ENCODE results near the gene SPECC1.

Gene SPECC1

GRCh38 chr17:20216154-20216815, 207.1 kb downstream of the SPECC1 start:
- ChIA-PET CTCF (interaction anchor here (0.6 to 0.7 kb wide), 2 partner anchors 9 to 224 kb away, joined by 3 read pairs; no protein-coding TSS in a partner anchor), POLR2A (no interaction called here)
- no peak for DNase-seq (ENCODE audit: extremely low spot score)
- TF ChIP-seq SP1 (IDR thresholded peaks at IDR 0.05) (no peak), L3MBTL2 (conservative IDR thresholded peaks at IDR 0.05) (no peak), FOXK2 (IDR thresholded peaks at IDR 0.05) (no peak), SUZ12 (IDR thresholded peaks at IDR 0.05) (no peak)

GRCh38 chr17:20216853-20217252, 207.7 kb downstream of the SPECC1 start:
- ChIA-PET POLR2A (no interaction called here), CTCF (interaction anchor here (0.6 to 0.7 kb wide), 2 partner anchors 10 to 224 kb away, joined by 3 read pairs; no protein-coding TSS in a partner anchor)
- DNase-seq (ENCODE audit: extremely low spot score): no peak
- TF ChIP-seq CTBP1 (IDR thresholded peaks at IDR 0.05; ENCODE audit: borderline replicate concordance) (no peak), NFRKB (IDR thresholded peaks at IDR 0.05) (no peak), ELF4 (IDR thresholded peaks at IDR 0.05) (no peak), L3MBTL2 (conservative IDR thresholded peaks at IDR 0.05) (no peak), BHLHE40 (IDR thresholded peaks at IDR 0.05; ENCODE audit: borderline replicate concordance) (no peak), HDGF (IDR thresholded peaks at IDR 0.05; ENCODE audit: borderline replicate concordance) (no peak), FOXK2 (IDR thresholded peaks at IDR 0.05) (no peak), LEF1 (IDR thresholded peaks at IDR 0.05; ENCODE audit: borderline replicate concordance) (no peak), ARNT (IDR thresholded peaks at IDR 0.05) (no peak), SP1 (IDR thresholded peaks at IDR 0.05) (no peak), TARDBP (IDR thresholded peaks at IDR 0.05) (no peak), SUZ12 (IDR thresholded peaks at IDR 0.05) (no peak), FOXA1 (IDR thresholded peaks at IDR 0.05) (no peak), ZNF384 (IDR thresholded peaks at IDR 0.05) (no peak), FOXM1 (IDR thresholded peaks at IDR 0.05; ENCODE audit: borderline replicate concordance) (no peak)
- TF ChIP-seq, protein P1, sequence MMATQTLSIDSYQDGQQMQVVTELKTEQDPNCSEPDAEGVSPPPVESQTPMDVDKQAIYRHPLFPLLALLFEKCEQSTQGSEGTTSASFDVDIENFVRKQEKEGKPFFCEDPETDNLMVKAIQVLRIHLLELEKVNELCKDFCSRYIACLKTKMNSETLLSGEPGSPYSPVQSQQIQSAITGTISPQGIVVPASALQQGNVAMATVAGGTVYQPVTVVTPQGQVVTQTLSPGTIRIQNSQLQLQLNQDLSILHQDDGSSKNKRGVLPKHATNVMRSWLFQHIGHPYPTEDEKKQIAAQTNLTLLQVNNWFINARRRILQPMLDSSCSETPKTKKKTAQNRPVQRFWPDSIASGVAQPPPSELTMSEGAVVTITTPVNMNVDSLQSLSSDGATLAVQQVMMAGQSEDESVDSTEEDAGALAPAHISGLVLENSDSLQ (IDR thresholded peaks at IDR 0.05): no peak

DNA sequence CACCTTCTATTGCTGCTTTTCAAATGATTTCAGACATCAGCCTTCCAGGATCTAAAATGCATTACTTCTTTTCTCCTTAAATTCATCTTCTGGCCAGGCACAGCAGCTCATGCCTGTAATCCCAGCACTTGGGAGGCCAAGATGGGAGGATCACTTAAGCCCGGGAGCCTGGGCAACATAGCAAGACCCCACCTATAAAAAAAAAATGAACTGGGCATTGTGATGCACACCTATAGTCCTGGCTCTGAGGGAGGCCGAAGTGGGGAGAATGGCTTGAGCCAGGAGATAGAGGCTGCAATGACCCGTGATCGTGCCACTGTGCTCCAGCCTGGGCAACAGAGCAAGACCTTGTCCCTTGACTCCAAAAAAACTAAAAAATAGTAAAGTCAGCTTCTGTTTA, 208.5 kb downstream of the SPECC1 start:
- no peak for DNase-seq (ENCODE audit: extremely low spot score)
- ChIA-PET POLR2A (no interaction called here), CTCF (no interaction called here)
- TF ChIP-seq TARDBP (IDR thresholded peaks at IDR 0.05) (no peak), FOXM1 (IDR thresholded peaks at IDR 0.05; ENCODE audit: borderline replicate concordance) (no peak), FOXA1 (IDR thresholded peaks at IDR 0.05) (no peak), BHLHE40 (IDR thresholded peaks at IDR 0.05; ENCODE audit: borderline replicate concordance) (no peak), ARNT (IDR thresholded peaks at IDR 0.05) (no peak), SUZ12 (IDR thresholded peaks at IDR 0.05) (no peak), L3MBTL2 (conservative IDR thresholded peaks at IDR 0.05) (no peak), ELF4 (IDR thresholded peaks at IDR 0.05) (no peak), NFRKB (IDR thresholded peaks at IDR 0.05) (no peak), HDGF (IDR thresholded peaks at IDR 0.05; ENCODE audit: borderline replicate concordance) (no peak)

- no peak for DNase-seq (ENCODE audit: extremely low spot score)
- ChIA-PET POLR2A (no interaction called here), CTCF (no interaction called here)
Measured at GRCh38 chr17:20218272-20218671, 209.1 kb downstream of the SPECC1 start.

DNA sequence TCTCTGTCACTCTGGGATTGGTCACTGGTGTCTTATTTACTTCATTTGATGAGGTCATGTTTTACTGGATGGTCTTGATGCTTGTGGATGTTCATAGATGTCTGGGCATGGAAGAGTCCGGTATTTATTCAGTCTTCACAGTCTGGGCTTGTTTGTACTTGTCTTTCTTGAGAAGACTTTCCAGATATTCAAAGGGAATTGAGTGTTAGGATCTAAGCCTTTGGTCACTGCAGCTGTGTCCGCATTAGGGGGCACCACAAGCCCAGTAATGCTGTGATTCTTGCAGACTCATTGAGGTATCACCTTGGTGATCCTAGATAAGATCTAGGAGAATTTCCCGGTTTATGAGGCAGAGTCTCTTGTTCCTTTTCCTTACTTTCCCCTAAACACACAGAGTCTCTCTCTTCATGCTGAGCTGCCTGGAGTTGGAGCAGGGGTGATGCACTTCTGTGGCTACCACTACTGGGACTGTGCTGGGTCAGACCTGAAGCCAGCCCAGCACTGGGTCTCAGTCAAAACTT, 214.7 kb downstream of the SPECC1 start:
- DNase-seq (ENCODE audit: extremely low spot score): no peak
- ChIA-PET CTCF (interaction anchor here (0.7 to 1.2 kb wide), 2 partner anchors 97 to 1134 kb away, joined by 3 to 5 read pairs; no protein-coding TSS in a partner anchor), POLR2A (no interaction called here)
- TF ChIP-seq ZNF384 (IDR thresholded peaks at IDR 0.05) (no peak), LEF1 (IDR thresholded peaks at IDR 0.05; ENCODE audit: borderline replicate concordance) (no peak), SUZ12 (IDR thresholded peaks at IDR 0.05) (no peak), L3MBTL2 (conservative IDR thresholded peaks at IDR 0.05) (no peak), HDGF (IDR thresholded peaks at IDR 0.05; ENCODE audit: borderline replicate concordance) (no peak), FOXK2 (IDR thresholded peaks at IDR 0.05) (no peak), FOXM1 (IDR thresholded peaks at IDR 0.05; ENCODE audit: borderline replicate concordance) (no peak), TARDBP (IDR thresholded peaks at IDR 0.05) (no peak), CTBP1 (IDR thresholded peaks at IDR 0.05; ENCODE audit: borderline replicate concordance) (no peak), FOXA1 (IDR thresholded peaks at IDR 0.05) (no peak), BHLHE40 (IDR thresholded peaks at IDR 0.05; ENCODE audit: borderline replicate concordance) (no peak), SP1 (IDR thresholded peaks at IDR 0.05) (no peak)

More at GRCh38 chr17:20218272-20218671, 209.1 kb downstream of the SPECC1 start:
- no peak for TF ChIP-seq CTBP1 (IDR thresholded peaks at IDR 0.05; ENCODE audit: borderline replicate concordance)

DNA sequence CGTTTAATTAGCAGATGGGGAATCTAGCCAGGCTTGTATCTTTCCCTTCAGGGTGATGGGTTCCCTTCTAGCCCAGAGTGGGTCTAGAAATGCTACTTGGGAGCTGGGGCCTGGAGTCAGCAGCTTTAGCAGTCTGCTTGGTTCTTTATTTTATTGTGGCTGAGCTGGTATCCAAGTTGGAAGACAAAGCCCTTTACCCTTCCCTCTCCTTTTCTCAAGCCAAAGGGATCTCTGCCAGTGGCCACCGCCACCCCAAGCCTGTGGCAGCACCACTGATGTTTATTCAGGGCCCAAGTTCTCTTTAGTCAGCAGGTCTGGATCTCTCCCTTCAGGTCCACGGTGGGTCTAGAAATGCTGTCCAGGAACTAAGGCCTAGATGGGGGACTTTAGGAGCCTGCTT, 215.2 kb downstream of the SPECC1 start:
- TF ChIP-seq SUZ12 (IDR thresholded peaks at IDR 0.05) (no peak), HDGF (IDR thresholded peaks at IDR 0.05; ENCODE audit: borderline replicate concordance) (no peak), FOXA1 (IDR thresholded peaks at IDR 0.05) (no peak), NFRKB (IDR thresholded peaks at IDR 0.05) (no peak), ELF4 (IDR thresholded peaks at IDR 0.05) (no peak), TARDBP (IDR thresholded peaks at IDR 0.05) (no peak), SP1 (IDR thresholded peaks at IDR 0.05) (no peak), CTBP1 (IDR thresholded peaks at IDR 0.05; ENCODE audit: borderline replicate concordance) (no peak), FOXM1 (IDR thresholded peaks at IDR 0.05; ENCODE audit: borderline replicate concordance) (no peak), ARNT (IDR thresholded peaks at IDR 0.05) (no peak), FOXK2 (IDR thresholded peaks at IDR 0.05) (no peak), LEF1 (IDR thresholded peaks at IDR 0.05; ENCODE audit: borderline replicate concordance) (no peak), BHLHE40 (IDR thresholded peaks at IDR 0.05; ENCODE audit: borderline replicate concordance) (no peak), L3MBTL2 (conservative IDR thresholded peaks at IDR 0.05) (no peak), ZNF384 (IDR thresholded peaks at IDR 0.05) (no peak)
- TF ChIP-seq, protein P1 (IDR thresholded peaks at IDR 0.05): no peak
- no peak for DNase-seq (ENCODE audit: extremely low spot score)
- ChIA-PET CTCF (interaction anchor here (1.2 kb wide), 1 partner anchor 97 kb away, joined by 3 read pairs; no protein-coding TSS in a partner anchor), POLR2A (no interaction called here)

Data from HEK293T (cell line).